IPS-18c (cell line): ENCODE measurements around the gene PRR20E.
"Not testable (repeated sequence)": the region's sequence is repeated elsewhere in the genome, so short reads cannot be mapped to it uniquely, and the experiment has no call there.

Source experiments
- H3K4me3 ChIP-seq: 2 replicates; pipeline ENCODE4 v1.7.0; 2013; ENCODE audit warnings: low read depth, mild to moderate bottlenecking, low read length, moderate library complexity; ENCODE audit not compliant: insufficient read depth
- H3K9me3 ChIP-seq: one replicate; pipeline ENCODE4 v1.6.1; 2013; ENCODE audit warnings: mild to moderate bottlenecking, low read length, moderate library complexity; ENCODE audit not compliant: control insufficient read depth, insufficient read depth

Gene PRR20E

GRCh38 chr13:57166897-57167296 lies at the start of gene PRR20E:
TSS of gene PRR20E (plus strand) at chr13:57167197. CDS start at chr13:57167584, 387 bp downstream.
- not testable (repeated sequence) for H3K9me3 ChIP-seq, H3K4me3 ChIP-seq

GRCh38 chr13:57123681-57124080 lies 43.3 kb upstream of the PRR20E start:
- Histone ChIP-seq H3K4me3 (no peak overlapping the region), H3K9me3 (no peaks in the 10 kb centered on the region)

DNA sequence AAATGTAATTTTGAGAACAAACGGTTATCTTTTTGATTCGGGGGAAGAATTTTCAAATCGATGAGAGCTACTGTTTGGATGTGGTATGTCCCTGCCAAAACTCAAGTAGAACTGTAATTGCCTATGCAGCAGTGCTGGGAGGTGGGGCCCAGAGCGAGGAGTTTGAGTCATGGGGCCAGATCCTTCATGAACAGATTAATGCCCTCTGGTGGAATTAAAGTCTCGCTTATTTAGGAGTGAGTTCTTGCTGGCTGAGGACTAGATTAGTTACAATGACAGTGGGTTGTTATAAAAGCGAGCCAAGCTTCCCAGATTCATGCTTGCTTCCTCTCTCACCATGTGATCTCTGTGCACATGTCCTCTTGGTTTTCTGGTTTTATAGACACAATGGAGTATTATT lies 38.1 kb upstream of the PRR20E start:
- H3K4me3 ChIP-seq, result no peak overlapping the region
- no peaks in the 10 kb centered on the region for H3K9me3 ChIP-seq

DNA sequence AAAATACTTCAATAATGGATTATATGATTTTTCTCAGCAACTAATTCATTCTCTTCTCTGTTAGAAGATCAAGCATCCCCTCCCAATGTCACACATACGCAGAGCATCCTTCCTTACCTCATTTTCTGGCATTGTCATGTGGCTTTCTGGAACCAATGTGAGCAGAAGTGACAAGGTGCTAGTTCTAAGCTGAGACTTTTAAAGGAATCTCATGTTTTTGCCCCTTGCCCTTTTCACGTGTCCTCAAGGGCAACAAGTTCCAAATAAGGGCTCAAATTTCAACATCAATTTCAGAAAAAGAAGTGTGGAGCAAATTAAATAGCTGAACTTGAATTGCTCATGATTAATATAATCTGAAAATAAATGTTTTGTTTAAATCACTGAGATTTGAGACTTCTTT lies 30.9 kb upstream of the PRR20E start:
- Histone ChIP-seq H3K4me3 (no peak overlapping the region), H3K9me3 (no peaks in the 10 kb centered on the region)

DNA sequence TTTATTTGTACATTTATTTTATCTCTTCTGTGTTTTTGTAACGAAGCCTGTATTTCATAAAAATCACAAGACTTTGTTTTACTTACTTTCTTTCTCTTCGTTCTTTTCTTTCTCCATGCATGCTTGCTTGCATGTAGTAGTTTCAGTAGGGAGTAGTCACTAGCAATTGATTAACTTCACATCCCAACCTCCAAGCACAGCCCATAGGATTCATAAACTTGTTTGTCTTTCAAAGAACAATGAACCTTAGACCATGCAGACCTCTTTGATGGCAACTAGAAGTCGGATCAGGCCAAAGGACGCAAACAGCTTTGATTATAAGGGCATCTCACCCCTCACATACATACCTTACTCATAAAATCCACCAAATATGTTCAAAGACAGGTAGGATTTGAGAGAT lies 29.4 kb upstream of the PRR20E start:
- no peaks in the 10 kb centered on the region for H3K9me3 ChIP-seq
- H3K4me3 ChIP-seq, result no peak overlapping the region

DNA sequence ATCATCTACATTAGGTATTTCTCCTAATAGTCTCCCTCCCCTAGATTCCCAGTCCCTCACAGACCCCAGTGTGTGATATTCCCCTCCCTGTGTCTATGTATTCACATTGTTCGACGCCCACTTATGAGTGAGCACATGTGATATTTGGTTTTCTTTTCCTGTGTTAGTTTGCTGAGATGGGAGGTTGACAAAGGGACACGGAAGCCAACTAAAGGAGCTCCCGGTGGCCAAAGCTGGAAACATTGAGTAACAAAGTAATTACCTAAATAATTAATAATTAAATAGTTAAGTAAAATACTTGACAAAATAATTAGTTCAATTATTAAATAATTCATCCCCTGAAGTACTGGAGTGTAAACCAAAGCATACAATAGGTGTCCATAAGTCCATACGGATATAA lies 28.0 kb upstream of the PRR20E start:
- H3K4me3 ChIP-seq, result no peak overlapping the region
- no peaks in the 10 kb centered on the region for H3K9me3 ChIP-seq

DNA sequence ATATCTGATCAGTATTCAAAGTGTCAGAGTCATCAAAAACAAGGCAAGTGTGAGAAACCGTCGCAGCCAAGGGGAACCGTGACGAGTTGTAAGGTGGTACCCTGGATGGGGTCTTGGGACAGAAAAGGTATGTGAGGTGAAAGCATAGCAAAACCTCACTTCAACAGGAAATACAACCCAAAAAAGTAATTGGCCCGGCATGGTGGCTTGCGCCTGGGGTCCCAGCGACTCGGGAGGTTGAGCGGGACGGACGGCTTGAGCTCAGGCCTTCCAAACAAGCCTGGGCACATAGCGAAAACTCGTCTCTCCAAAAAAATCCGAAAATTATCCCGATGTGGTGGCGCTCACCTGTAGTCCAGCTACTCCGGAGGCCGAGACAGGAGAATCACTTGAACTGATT lies 27.2 kb upstream of the PRR20E start:
- not testable (repeated sequence) for H3K4me3 ChIP-seq, H3K9me3 ChIP-seq

- H3K9me3 ChIP-seq, H3K4me3 ChIP-seq: not testable (repeated sequence)
These were observed 26.6 kb upstream of the PRR20E start, which contains the start of gene PRR20A for GRCh38 chr13:57140235-57140968. TSS of gene PRR20A (plus strand) at chr13:57140918. CDS start at chr13:57141305, 387 bp downstream.

- not testable (repeated sequence) for H3K4me3 ChIP-seq, H3K9me3 ChIP-seq
These were observed 19.8 kb upstream of the PRR20E start, which contains the start of gene PRR20B for GRCh38 chr13:57147188-57147587. TSS of gene PRR20B (plus strand) at chr13:57147488. CDS start at chr13:57147875, 387 bp downstream.

DNA sequence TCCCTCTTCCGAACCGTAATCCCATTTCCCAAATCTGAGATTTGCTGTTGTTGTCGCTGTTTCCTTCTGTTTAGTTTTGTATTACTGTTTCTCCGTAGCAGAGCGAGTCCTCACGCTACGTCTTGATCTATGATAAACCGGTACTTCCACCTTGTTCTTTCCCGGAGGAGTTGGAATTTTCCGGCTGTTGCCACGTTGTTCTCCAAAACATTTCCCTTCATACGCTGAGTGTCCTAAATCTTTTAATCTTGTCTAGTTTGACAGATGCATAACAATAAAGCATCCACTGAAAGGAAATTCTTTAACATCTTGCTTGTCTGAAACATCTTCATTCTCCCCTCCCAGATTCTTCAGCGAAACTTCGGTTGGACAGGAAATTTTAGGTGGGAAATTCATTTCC lies 18.9 kb upstream of the PRR20E start:
- H3K9me3 ChIP-seq, H3K4me3 ChIP-seq: not testable (repeated sequence)

- not testable (repeated sequence) for H3K9me3 ChIP-seq, H3K4me3 ChIP-seq
These were observed 13.2 kb upstream of the PRR20E start, which contains the start of gene PRR20C for GRCh38 chr13:57153761-57154160. TSS of gene PRR20C (plus strand) at chr13:57154061. CDS start at chr13:57154448, 387 bp downstream.

DNA sequence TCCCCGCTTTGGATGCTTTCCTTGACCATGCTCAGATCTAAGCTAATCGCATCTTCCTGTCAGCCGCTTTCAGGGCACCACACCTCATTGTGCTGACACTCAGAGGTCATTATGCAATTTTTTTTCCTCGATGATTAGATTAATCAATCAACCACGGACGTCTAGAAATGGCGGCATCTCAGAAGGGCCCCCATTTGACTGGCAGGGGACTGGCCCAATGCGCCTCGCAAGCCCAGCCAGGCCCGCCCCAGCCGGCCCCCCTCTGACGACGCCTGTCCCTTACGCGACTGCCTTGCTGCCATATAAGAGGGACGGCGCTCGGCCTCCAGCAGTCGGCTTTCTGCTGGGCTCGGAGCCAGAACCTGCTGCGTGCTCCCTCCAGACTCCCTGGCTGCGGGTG lies 6.7 kb upstream of the PRR20E start, which contains the start of gene PRR20D:
Gene PRR20D (plus strand): TSS at position 301 of the 400 bp plus-strand sequence. CDS start 387 bp downstream, outside the sequence.
- not testable (repeated sequence) for H3K9me3 ChIP-seq, H3K4me3 ChIP-seq

GRCh38 chr13:57191667-57192066 lies 24.7 kb downstream of the PRR20E start:
- Histone ChIP-seq H3K4me3 (no peak overlapping the region), H3K9me3 (no peaks in the 10 kb centered on the region)

GRCh38 chr13:57212989-57213388 lies 46.0 kb downstream of the PRR20E start:
- Histone ChIP-seq H3K9me3 (no peaks in the 10 kb centered on the region), H3K4me3 (no peak overlapping the region)
